Glutamatergic neuron (in vitro differentiated cells): ENCODE data around the gene MAPK1. TPM values are rescaled to one million over a fixed set of nuclear protein-coding genes. Genes with fewer than 3 reads are reported as not detected.
A peak's percentile ranks its signal among the peaks of the same experiment; 100 is the strongest.

Experiments used
- DNase-seq: peaks from one replicate; pipeline ENCODE4 v3.0.0; 2022
- H3K27ac Mint-ChIP-seq: one replicate; pipeline ENCODE4 v1.8.0; 2020; ENCODE audit warnings: mild to moderate bottlenecking, mixed read lengths, inconsistent platforms; ENCODE audit not compliant: unreplicated experiment
- H3K27me3 Mint-ChIP-seq: one replicate; pipeline ENCODE4 v1.8.0; 2020; ENCODE audit warnings: mild to moderate bottlenecking, moderate library complexity, mixed read lengths, inconsistent platforms; ENCODE audit not compliant: unreplicated experiment
- H3K36me3 Mint-ChIP-seq: one replicate; pipeline ENCODE4 v1.8.0; 2020; ENCODE audit warnings: mild to moderate bottlenecking, mixed read lengths, inconsistent platforms; ENCODE audit not compliant: unreplicated experiment
- H3K4me1 Mint-ChIP-seq: one replicate; pipeline ENCODE4 v1.8.0; 2020; ENCODE audit warnings: mild to moderate bottlenecking, low read depth, mixed read lengths, inconsistent platforms; ENCODE audit not compliant: unreplicated experiment
- H3K4me3 Mint-ChIP-seq: one replicate; pipeline ENCODE4 v1.8.0; 2020; ENCODE audit warnings: mild to moderate bottlenecking, mixed read lengths, inconsistent platforms; ENCODE audit not compliant: unreplicated experiment
- H3K9me3 Mint-ChIP-seq: one replicate; pipeline ENCODE4 v1.8.0; 2020; ENCODE audit warnings: mild to moderate bottlenecking, moderate library complexity, mixed read lengths, inconsistent platforms; ENCODE audit not compliant: unreplicated experiment
- CTCF ChIP-seq: fragments of 200-600 bp; sonication (generic); IDR thresholded peaks from one replicate; pipeline ENCODE4 v1.5.0; 2021; ENCODE audit not compliant: partially characterized antibody, unreplicated experiment
- total RNA-seq: library from RNA; stranded (reverse); fragmentation: NEBNext Ultra II Directional; extraction: Animal tissue kit (Norgen Biotek cat#: 25700); gene quantifications from one replicate; pipeline ENCODE4 v1.2.1, GENCODE V29; 2021; ENCODE audit not compliant: unreplicated experiment

The MAPK1 gene
- total RNA-seq, 1 donor from 2014 or later: 148 TPM

- Mint-ChIP-seq H3K9me3 (peaks cover 7% of the 10 kb centered on the region), H3K4me3 (no peak overlapping the region), H3K36me3 (no peaks in the 10 kb centered on the region), H3K27ac (peak overlapping the region; percentile 13), H3K27me3 (peaks cover 5% of the 10 kb centered on the region), H3K4me1 (peaks cover 19% of the 10 kb centered on the region)
- TF ChIP-seq CTCF: no peak
- peak; percentile 36 for DNase-seq
Observed at GRCh38 chr22:21741790-21742189, 125.7 kb downstream of the MAPK1 start.

GRCh38 chr22:21741059-21741458 lies 126.4 kb downstream of the MAPK1 start:
- no peak overlapping the region for H3K27ac Mint-ChIP-seq
- H3K9me3 Mint-ChIP-seq: peaks cover 8% of the 10 kb centered on the region
- peaks cover 19% of the 10 kb centered on the region for H3K4me1 Mint-ChIP-seq
- no peak for TF ChIP-seq CTCF
- H3K36me3 Mint-ChIP-seq: no peaks in the 10 kb centered on the region
- DNase-seq: no peak
- H3K4me3 Mint-ChIP-seq: no peak overlapping the region
- peaks cover 5% of the 10 kb centered on the region for H3K27me3 Mint-ChIP-seq

- DNase-seq: no peak
- Mint-ChIP-seq H3K27ac (peak overlapping the region; percentile 20), H3K36me3 (no peaks in the 10 kb centered on the region), H3K27me3 (peaks cover 9% of the 10 kb centered on the region), H3K9me3 (peaks cover 9% of the 10 kb centered on the region), H3K4me1 (peaks cover 20% of the 10 kb centered on the region), H3K4me3 (peak overlapping the region; percentile 17)
- no peak for TF ChIP-seq CTCF
Observed at GRCh38 chr22:21739828-21740377, 127.5 kb downstream of the MAPK1 start.

GRCh38 chr22:21738966-21739365 lies 128.5 kb downstream of the MAPK1 start:
- H3K4me3 Mint-ChIP-seq: no peak overlapping the region
- H3K9me3 Mint-ChIP-seq: peaks cover 12% of the 10 kb centered on the region
- TF ChIP-seq CTCF: no peak
- H3K27ac Mint-ChIP-seq: no peak overlapping the region
- no peak for DNase-seq
- H3K4me1 Mint-ChIP-seq: peaks cover 22% of the 10 kb centered on the region
- H3K27me3 Mint-ChIP-seq: peaks cover 12% of the 10 kb centered on the region
- H3K36me3 Mint-ChIP-seq: no peaks in the 10 kb centered on the region

- no peak for DNase-seq
- no peak for TF ChIP-seq CTCF
- no peak overlapping the region for H3K4me3 Mint-ChIP-seq
- H3K36me3 Mint-ChIP-seq: no peaks in the 10 kb centered on the region
- H3K4me1 Mint-ChIP-seq: peaks cover 24% of the 10 kb centered on the region
- no peak overlapping the region for H3K27ac Mint-ChIP-seq
- H3K9me3 Mint-ChIP-seq: peaks cover 14% of the 10 kb centered on the region
- H3K27me3 Mint-ChIP-seq: peaks cover 12% of the 10 kb centered on the region
Observed at GRCh38 chr22:21738081-21738480, 129.4 kb downstream of the MAPK1 start.
